ENCODE data around the gene NCAN.

DNA sequence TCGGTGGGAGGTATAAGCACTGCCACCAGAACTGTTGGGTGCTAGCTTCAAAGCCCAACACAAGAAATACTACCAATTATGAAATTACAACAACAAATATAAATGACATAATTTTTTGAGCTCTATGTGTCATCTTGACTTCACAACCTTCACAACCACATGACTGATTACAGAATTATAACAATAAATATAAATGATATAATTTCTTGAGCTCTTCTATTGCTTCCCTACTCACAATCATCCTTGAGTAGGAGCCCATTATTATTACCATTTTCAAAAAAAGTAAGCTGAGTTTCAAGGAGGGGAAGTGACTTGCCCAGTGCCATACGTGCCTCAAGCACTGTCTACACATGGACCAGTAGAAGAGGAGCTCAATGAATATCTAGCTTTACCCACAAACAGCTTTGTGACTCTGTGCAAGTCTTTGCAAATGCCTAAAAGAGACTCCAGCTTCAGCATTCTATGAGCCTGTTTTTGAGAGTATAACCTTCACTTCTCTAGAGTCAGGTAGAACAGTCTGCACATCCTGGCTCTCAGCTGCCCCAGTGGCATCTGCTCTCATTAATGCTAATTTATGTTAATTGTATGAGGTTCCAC, 22.6 kb downstream of the NCAN start:
- TF ChIP-seq, protein P1, sequence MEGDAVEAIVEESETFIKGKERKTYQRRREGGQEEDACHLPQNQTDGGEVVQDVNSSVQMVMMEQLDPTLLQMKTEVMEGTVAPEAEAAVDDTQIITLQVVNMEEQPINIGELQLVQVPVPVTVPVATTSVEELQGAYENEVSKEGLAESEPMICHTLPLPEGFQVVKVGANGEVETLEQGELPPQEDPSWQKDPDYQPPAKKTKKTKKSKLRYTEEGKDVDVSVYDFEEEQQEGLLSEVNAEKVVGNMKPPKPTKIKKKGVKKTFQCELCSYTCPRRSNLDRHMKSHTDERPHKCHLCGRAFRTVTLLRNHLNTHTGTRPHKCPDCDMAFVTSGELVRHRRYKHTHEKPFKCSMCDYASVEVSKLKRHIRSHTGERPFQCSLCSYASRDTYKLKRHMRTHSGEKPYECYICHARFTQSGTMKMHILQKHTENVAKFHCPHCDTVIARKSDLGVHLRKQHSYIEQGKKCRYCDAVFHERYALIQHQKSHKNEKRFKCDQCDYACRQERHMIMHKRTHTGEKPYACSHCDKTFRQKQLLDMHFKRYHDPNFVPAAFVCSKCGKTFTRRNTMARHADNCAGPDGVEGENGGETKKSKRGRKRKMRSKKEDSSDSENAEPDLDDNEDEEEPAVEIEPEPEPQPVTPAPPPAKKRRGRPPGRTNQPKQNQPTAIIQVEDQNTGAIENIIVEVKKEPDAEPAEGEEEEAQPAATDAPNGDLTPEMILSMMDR (IDR thresholded peaks at IDR 0.05), result no peak
- no peak for TF ChIP-seq POLR2A (IDR thresholded peaks at IDR 0.05)

Data from right lobe of liver (tissue), 4 donors.